A172 (cell line): Measurements from ENCODE around the gene MTG1. TPM values are rescaled to one million over a fixed set of nuclear protein-coding genes. Genes with fewer than 3 reads are reported as not detected.

Experiments used
- DNase-seq: peaks from one replicate; pipeline ENCODE4 v3.0.0-alpha.2; 2015; ENCODE audit warnings: low spot score
- total RNA-seq: library from RNA; depleted of rRNA; stranded (reverse); fragments of >200 nt; shearing (Covaris generic); gene quantifications from 2 replicates; pipeline ENCODE4 v1.2.3, GENCODE V29; 2014

MTG1 gene
- total RNA-seq, 1 experiment from 2014 or later = 13.7 TPM

- no peak for DNase-seq
Observed at GRCh38 chr10:133452453-133452852, 58.5 kb downstream of the MTG1 start.

GRCh38 chr10:133453516-133454203 is 59.7 kb downstream of the MTG1 start, which contains the start of gene SCART1:
SCART1 (plus strand) TSS chr10:133453945; CDS start chr10:133453998, 53 bp downstream.
- no peak for DNase-seq

- no peak for DNase-seq
Observed at GRCh38 chr10:133454204-133454893, 60.4 kb downstream of the MTG1 start.

GRCh38 chr10:133455196-133455595 is 61.2 kb downstream of the MTG1 start:
- no peak for DNase-seq

- DNase-seq = no peak
Observed at GRCh38 chr10:133455611-133456031, 61.7 kb downstream of the MTG1 start.

- DNase-seq = no peak
Observed at GRCh38 chr10:133456041-133456951, 62.3 kb downstream of the MTG1 start.

GRCh38 chr10:133457100-133457841 is 63.3 kb downstream of the MTG1 start:
- no peak for DNase-seq

GRCh38 chr10:133458021-133458709 is 64.2 kb downstream of the MTG1 start:
- DNase-seq = no peak

- no peak for DNase-seq
Observed at GRCh38 chr10:133458710-133459453, 64.9 kb downstream of the MTG1 start.

GRCh38 chr10:133459454-133460207 is 65.7 kb downstream of the MTG1 start:
- no peak for DNase-seq

GRCh38 chr10:133460208-133460769 is 66.3 kb downstream of the MTG1 start:
- DNase-seq = no peak

GRCh38 chr10:133461027-133461426 is 67.1 kb downstream of the MTG1 start:
- no peak for DNase-seq

GRCh38 chr10:133461841-133462240 is 67.9 kb downstream of the MTG1 start:
- no peak for DNase-seq

GRCh38 chr10:133462512-133463305 is 68.8 kb downstream of the MTG1 start:
- no peak for DNase-seq

- no peak for DNase-seq
Observed at GRCh38 chr10:133464582-133465031, 70.7 kb downstream of the MTG1 start.

GRCh38 chr10:133465191-133465949 is 71.4 kb downstream of the MTG1 start:
- no peak for DNase-seq

- no peak for DNase-seq
Observed at GRCh38 chr10:133465950-133466474, 72.1 kb downstream of the MTG1 start.
